ENCODE measurements around the gene WNT1.
A peak's percentile ranks its signal among the peaks of the same experiment; 100 is the strongest.

Gene WNT1

GRCh38 chr12:48978291-48978740 is at the start of gene WNT1:
TSS of gene WNT1 (plus strand) at chr12:48978322. CDS start at chr12:48978651, 329 bp downstream.
- DNase-seq (ENCODE audit: low read depth, low spot score) = no peak
- in situ Hi-C loops (cut with HindIII; ENCODE audit: low sequenced_read_pairs) = no loop called here
- TF ChIP-seq CTCF (IDR thresholded peaks at IDR 0.05; ENCODE audit: low read depth, low read length) = no peak
- no peak within 1 kb of the TSS for H3K4me3 ChIP-seq (ENCODE audit: low read depth, low read length)

DNA sequence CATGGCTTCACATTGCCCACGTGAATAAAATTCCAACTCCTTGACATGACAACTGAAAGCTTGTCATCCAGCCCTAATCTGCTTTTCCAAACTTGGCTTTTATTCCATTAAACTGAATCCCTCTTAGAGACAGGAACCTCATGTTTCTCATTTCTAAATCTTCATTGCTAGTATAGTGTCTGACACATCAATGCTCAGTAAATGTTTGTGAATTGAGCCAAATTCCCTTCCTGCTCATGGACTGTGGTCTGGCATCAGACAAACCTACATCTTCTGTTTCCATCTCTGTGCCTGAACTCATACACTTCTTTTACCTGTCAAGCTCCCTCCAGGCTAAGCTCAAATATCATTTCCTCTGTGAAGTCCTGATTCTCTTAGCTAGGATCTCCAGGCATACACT is 48.6 kb upstream of the WNT1 start:
- no peak for DNase-seq (ENCODE audit: low read depth, low spot score)
- in situ Hi-C loops (cut with HindIII; ENCODE audit: low sequenced_read_pairs) = no loop called here
- TF ChIP-seq CTCF (IDR thresholded peaks at IDR 0.05; ENCODE audit: low read depth, low read length) = no peak
- H3K4me3 ChIP-seq (ENCODE audit: low read depth, low read length) = no peak overlapping the region

DNA sequence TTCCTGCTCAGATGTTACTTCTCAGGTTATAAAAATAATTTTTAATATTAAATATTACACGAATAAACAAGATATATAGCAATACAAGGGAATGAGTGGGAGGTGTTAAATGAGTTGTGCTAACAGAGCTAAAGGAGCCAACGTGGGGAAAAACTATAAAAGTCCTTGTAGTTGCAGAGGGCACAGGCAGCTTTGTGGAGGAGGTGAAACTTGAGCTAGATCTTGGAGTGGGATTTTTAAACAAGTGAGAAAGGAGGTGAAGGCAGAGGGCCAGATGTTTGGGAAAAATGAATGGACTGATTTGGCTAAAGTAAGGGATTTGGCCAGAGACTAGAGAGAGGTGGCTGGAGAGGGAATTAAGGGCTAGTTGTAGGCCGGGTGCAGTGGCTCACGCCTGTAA is 47.6 kb upstream of the WNT1 start:
- in situ Hi-C loops (cut with HindIII; ENCODE audit: low sequenced_read_pairs) = no loop called here
- no peak for TF ChIP-seq CTCF (IDR thresholded peaks at IDR 0.05; ENCODE audit: low read depth, low read length)

DNA sequence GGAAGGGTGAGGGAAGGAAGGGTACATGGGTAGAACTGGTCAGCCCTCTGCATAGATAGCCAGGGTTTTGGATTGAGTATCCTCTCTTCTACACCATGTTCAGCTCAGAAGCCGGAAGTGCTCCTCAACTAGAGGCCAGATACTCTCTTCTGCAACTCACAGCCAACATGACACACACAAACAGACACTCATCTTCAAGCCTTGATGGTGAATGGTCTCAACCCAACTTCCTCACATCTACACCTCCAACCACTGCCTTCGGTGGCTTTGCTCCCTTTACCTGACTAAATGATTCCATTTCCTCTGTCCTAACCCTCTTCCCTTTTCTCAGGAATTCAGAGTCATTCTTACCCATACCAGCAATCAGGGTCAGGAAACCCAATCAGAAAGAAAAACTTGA is 45.2 kb upstream of the WNT1 start:
- TF ChIP-seq CTCF (IDR thresholded peaks at IDR 0.05; ENCODE audit: low read depth, low read length) = no peak
- no peak for DNase-seq (ENCODE audit: low read depth, low spot score)
- in situ Hi-C loops (cut with HindIII; ENCODE audit: low sequenced_read_pairs) = no loop called here
- no peak overlapping the region for H3K4me3 ChIP-seq (ENCODE audit: low read depth, low read length)

More for the DNA sequence above, 47.6 kb upstream of the WNT1 start:
- H3K4me3 ChIP-seq (ENCODE audit: low read depth, low read length) = no peak overlapping the region
- no peak for DNase-seq (ENCODE audit: low read depth, low spot score)

GRCh38 chr12:48933664-48934311 is 44.3 kb upstream of the WNT1 start:
- H3K4me3 ChIP-seq (ENCODE audit: low read depth, low read length) = no peak overlapping the region
- no peak for DNase-seq (ENCODE audit: low read depth, low spot score)
- in situ Hi-C loops (cut with HindIII; ENCODE audit: low sequenced_read_pairs) = no loop called here
- TF ChIP-seq CTCF (IDR thresholded peaks at IDR 0.05; ENCODE audit: low read depth, low read length) = no peak

GRCh38 chr12:48934312-48934706 is 43.8 kb upstream of the WNT1 start:
- in situ Hi-C loops (cut with HindIII; ENCODE audit: low sequenced_read_pairs) = no loop called here
- peak; percentile 44 for TF ChIP-seq CTCF (IDR thresholded peaks at IDR 0.05; ENCODE audit: low read depth, low read length)
- no peak for DNase-seq (ENCODE audit: low read depth, low spot score)
- no peak overlapping the region for H3K4me3 ChIP-seq (ENCODE audit: low read depth, low read length)
